ENCODE data around the gene NDE1. TPM values are rescaled to one million over a fixed set of nuclear protein-coding genes. Genes with fewer than 3 reads are reported as not detected.

The NDE1 gene
- total and polyA plus RNA-seq, 2 donors (not counting 3 experiments of a cell fraction or from before 2014, with no cell fraction given) = 28.0 to 90.2 TPM

- no peaks in the 10 kb centered on the region for H4K20me1 ChIP-seq (replicated peaks; ENCODE audit: control insufficient read depth, extremely low read depth, insufficient read depth, low read length)
- no peak overlapping the region for H3K27ac ChIP-seq (ENCODE audit: insufficient read depth, low read depth, low read length)
- no peaks in the 10 kb centered on the region for H3K9me3 ChIP-seq (replicated peaks; ENCODE audit: control insufficient read depth, insufficient read depth, low read length)
- H3K36me3 ChIP-seq (ENCODE audit: control insufficient read depth in 2 of 2, extremely low read depth in 1 of 2, insufficient read depth in 2 of 2, low read length in 2 of 2) = no peaks in the 10 kb centered on the region
- H3K79me2 ChIP-seq (ENCODE audit: control insufficient read depth, insufficient read depth, low read length) = no peaks in the 10 kb centered on the region
- H3K9me1 ChIP-seq (replicated peaks; ENCODE audit: control insufficient read depth, extremely low read depth, insufficient read depth, low read length) = no peaks in the 10 kb centered on the region
- no peak overlapping the region for H3K4me2 ChIP-seq (ENCODE audit: insufficient read depth, low read length)
- H3K9ac ChIP-seq (replicated peaks; ENCODE audit: extremely low read depth, insufficient read depth, low read length) = no peak overlapping the region
- no TSS peak for BruUV-seq (replicated peaks)
- no peak overlapping the region for H2AFZ ChIP-seq (ENCODE audit: low read depth, low read length)
- intact Hi-C loops (cut with micrococcal nuclease) (no loop called here), dilution Hi-C loops (cut with MboI; ENCODE audit: extremely low pct_ligation_motif_present, low sequenced_read_pairs) (no loop called here)
- CTCF ChIA-PET = no interaction called here
- DNase-seq (ENCODE audit: low read depth, low spot score) (no peak), FAIRE-seq (no peak)
- H3K4me3 ChIP-seq (replicated peaks in 1 of 3; ENCODE audit: insufficient read depth in 1 of 3, low read depth in 1 of 3, low read length in 3 of 3) = no peak overlapping the region
- H3K4me1 ChIP-seq (ENCODE audit: control insufficient read depth, extremely low read depth, insufficient read depth, low read length) = no peaks in the 10 kb centered on the region
- no peaks in the 10 kb centered on the region for H3K27me3 ChIP-seq (ENCODE audit: control insufficient read depth in 2 of 2, insufficient read depth in 2 of 2, low read length in 2 of 2)
- TF ChIP-seq GATA2 (IDR thresholded peaks at IDR 0.05; ENCODE audit: insufficient read depth, insufficient read length, low read depth, low read length) (no peak), JUN (IDR thresholded peaks at IDR 0.05; ENCODE audit: borderline replicate concordance, insufficient read depth, insufficient read length, low read depth) (no peak), POLR2AphosphoS5 (IDR thresholded peaks at IDR 0.05; ENCODE audit: insufficient read depth, low read depth, low read length) (no peak), EZH2 (IDR thresholded peaks at IDR 0.05; ENCODE audit: borderline replicate concordance, low read depth, low read length, severe bottlenecking) (no peak)
- POLR2A ChIA-PET = no interaction called here
These were observed 93.6 kb downstream of the NDE1 start for GRCh38 chr16:15743657-15744056.

DNA sequence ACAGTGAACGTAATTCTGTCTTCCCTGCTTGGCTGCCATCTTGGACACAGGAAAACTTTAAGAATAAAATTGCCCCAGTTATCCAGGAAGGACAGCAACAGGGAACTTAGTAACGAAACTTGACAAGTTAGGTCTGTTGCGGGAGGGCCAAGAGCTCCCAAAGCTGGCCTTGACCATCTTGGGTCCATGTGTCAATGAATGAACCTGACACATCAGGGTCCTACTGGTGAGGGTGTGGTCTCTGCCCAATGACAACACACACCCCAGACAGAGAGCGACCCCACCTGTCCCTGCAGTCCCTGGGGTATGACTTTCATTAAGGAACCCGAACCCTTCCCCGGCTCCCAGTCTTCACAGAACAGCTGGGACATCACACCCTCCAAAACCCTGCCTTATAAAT is 96.3 kb downstream of the NDE1 start:
- intact Hi-C loops (cut with micrococcal nuclease) = no loop called here
- no peak for DNase-seq (ENCODE audit: low read depth, low spot score)
- H3K79me2 ChIP-seq (ENCODE audit: control insufficient read depth, insufficient read depth, low read length) = no peaks in the 10 kb centered on the region
- ChIA-PET CTCF (no interaction called here), POLR2A (no interaction called here)
- dilution Hi-C loops (cut with MboI; ENCODE audit: extremely low pct_ligation_motif_present, low sequenced_read_pairs) = no loop called here
- H3K4me2 ChIP-seq (ENCODE audit: insufficient read depth, low read length) = no peak overlapping the region
- no peaks in the 10 kb centered on the region for H3K9me1 ChIP-seq (replicated peaks; ENCODE audit: control insufficient read depth, extremely low read depth, insufficient read depth, low read length)
- H3K9me3 ChIP-seq (replicated peaks; ENCODE audit: control insufficient read depth, insufficient read depth, low read length) = no peaks in the 10 kb centered on the region
- no peak overlapping the region for H3K9ac ChIP-seq (replicated peaks; ENCODE audit: extremely low read depth, insufficient read depth, low read length)
- H3K27ac ChIP-seq (ENCODE audit: insufficient read depth, low read depth, low read length) = no peak overlapping the region
- H4K20me1 ChIP-seq (replicated peaks; ENCODE audit: control insufficient read depth, extremely low read depth, insufficient read depth, low read length) = no peaks in the 10 kb centered on the region
- no TSS peak for BruUV-seq (replicated peaks)
- H2AFZ ChIP-seq (ENCODE audit: low read depth, low read length) = no peak overlapping the region
- H3K27me3 ChIP-seq (ENCODE audit: control insufficient read depth in 2 of 2, insufficient read depth in 2 of 2, low read length in 2 of 2) = no peaks in the 10 kb centered on the region
- FAIRE-seq = no peak
- no peak overlapping the region for H3K4me3 ChIP-seq (replicated peaks in 1 of 3; ENCODE audit: insufficient read depth in 1 of 3, low read depth in 1 of 3, low read length in 3 of 3)
- TF ChIP-seq MAX (IDR thresholded peaks at IDR 0.05; ENCODE audit: insufficient read depth, insufficient read length) (no peak), MYC (IDR thresholded peaks at IDR 0.05; ENCODE audit: low read depth, low read length) (no peak), POLR2A (IDR thresholded peaks at IDR 0.05; ENCODE audit: low read depth, low read length) (no peak), FOS (IDR thresholded peaks at IDR 0.05; ENCODE audit: borderline replicate concordance, insufficient read depth, low read length) (no peak), POLR2AphosphoS5 (IDR thresholded peaks at IDR 0.05; ENCODE audit: insufficient read depth, low read depth, low read length) (no peak), JUN (IDR thresholded peaks at IDR 0.05; ENCODE audit: borderline replicate concordance, insufficient read depth, insufficient read length, low read depth) (no peak), GATA2 (IDR thresholded peaks at IDR 0.05; ENCODE audit: insufficient read depth, insufficient read length, low read depth, low read length) (no peak), EZH2 (IDR thresholded peaks at IDR 0.05; ENCODE audit: borderline replicate concordance, low read depth, low read length, severe bottlenecking) (no peak)
- TF ChIP-seq, protein P1, sequence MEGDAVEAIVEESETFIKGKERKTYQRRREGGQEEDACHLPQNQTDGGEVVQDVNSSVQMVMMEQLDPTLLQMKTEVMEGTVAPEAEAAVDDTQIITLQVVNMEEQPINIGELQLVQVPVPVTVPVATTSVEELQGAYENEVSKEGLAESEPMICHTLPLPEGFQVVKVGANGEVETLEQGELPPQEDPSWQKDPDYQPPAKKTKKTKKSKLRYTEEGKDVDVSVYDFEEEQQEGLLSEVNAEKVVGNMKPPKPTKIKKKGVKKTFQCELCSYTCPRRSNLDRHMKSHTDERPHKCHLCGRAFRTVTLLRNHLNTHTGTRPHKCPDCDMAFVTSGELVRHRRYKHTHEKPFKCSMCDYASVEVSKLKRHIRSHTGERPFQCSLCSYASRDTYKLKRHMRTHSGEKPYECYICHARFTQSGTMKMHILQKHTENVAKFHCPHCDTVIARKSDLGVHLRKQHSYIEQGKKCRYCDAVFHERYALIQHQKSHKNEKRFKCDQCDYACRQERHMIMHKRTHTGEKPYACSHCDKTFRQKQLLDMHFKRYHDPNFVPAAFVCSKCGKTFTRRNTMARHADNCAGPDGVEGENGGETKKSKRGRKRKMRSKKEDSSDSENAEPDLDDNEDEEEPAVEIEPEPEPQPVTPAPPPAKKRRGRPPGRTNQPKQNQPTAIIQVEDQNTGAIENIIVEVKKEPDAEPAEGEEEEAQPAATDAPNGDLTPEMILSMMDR (IDR thresholded peaks at IDR 0.05; ENCODE audit: extremely low read depth in 1 of 2, insufficient read depth in 1 of 2, low read depth in 1 of 2, low read length in 2 of 2) = no peak
- no peaks in the 10 kb centered on the region for H3K4me1 ChIP-seq (ENCODE audit: control insufficient read depth, extremely low read depth, insufficient read depth, low read length)
- no peaks in the 10 kb centered on the region for H3K36me3 ChIP-seq (ENCODE audit: control insufficient read depth in 2 of 2, extremely low read depth in 1 of 2, insufficient read depth in 2 of 2, low read length in 2 of 2)

Measured in endothelial cell of umbilical vein (primary cell).